NCI-H345 treated with DMSO at 0.1 percent for 48 hours (cell line): ENCODE results near the gene C2CD2L.
"Not testable (repeated sequence)": the region's sequence is repeated elsewhere in the genome, so short reads cannot be mapped to it uniquely, and the experiment has no call there.

Experiments
- DNase-seq: peaks from one replicate; lab custom pipeline; 2025; ENCODE audit not compliant: unreplicated experiment; lab: John Stamatoyannopoulos, UW

The C2CD2L gene

GRCh38 chr11:119113716-119114115 is 6.6 kb downstream of the C2CD2L start:
- no peak for DNase-seq

GRCh38 chr11:119114351-119114750 is 7.2 kb downstream of the C2CD2L start:
- no peak for DNase-seq

- no peak for DNase-seq
Measured at GRCh38 chr11:119115484-119116234, 8.5 kb downstream of the C2CD2L start.

GRCh38 chr11:119116235-119116594 is 9.1 kb downstream of the C2CD2L start:
- no peak for DNase-seq

- no peak for DNase-seq
Measured at GRCh38 chr11:119116601-119117000, 9.5 kb downstream of the C2CD2L start.

- DNase-seq, result no peak
Measured at GRCh38 chr11:119117004-119117706, 10.0 kb downstream of the C2CD2L start.

GRCh38 chr11:119118227-119118626 is 11.1 kb downstream of the C2CD2L start:
- DNase-seq, result no peak

- no peak for DNase-seq
Measured at GRCh38 chr11:119118946-119119345, 11.8 kb downstream of the C2CD2L start.

GRCh38 chr11:119120639-119121007 is 13.5 kb downstream of the C2CD2L start:
- DNase-seq, result no peak

GRCh38 chr11:119121008-119121810 is 14.1 kb downstream of the C2CD2L start, which contains the start of gene HINFP:
Gene HINFP, plus strand, starts transcription at chr11:119121580. Its CDS starts 5,365 bp downstream, at chr11:119126945.
- peak; percentile 99 for DNase-seq

- DNase-seq, result no peak
Measured at GRCh38 chr11:119121811-119122124, 14.6 kb downstream of the C2CD2L start.

- DNase-seq, result no peak
Measured at GRCh38 chr11:119125821-119126220, 18.7 kb downstream of the C2CD2L start.

GRCh38 chr11:119126675-119127268 is 19.6 kb downstream of the C2CD2L start:
- no peak for DNase-seq

GRCh38 chr11:119130662-119131061 is 23.5 kb downstream of the C2CD2L start:
- no peak for DNase-seq

GRCh38 chr11:119134389-119134978 is 27.3 kb downstream of the C2CD2L start:
- DNase-seq, result no peak

- DNase-seq, result not testable (repeated sequence)
Measured at GRCh38 chr11:119139276-119139675, 32.1 kb downstream of the C2CD2L start.

- DNase-seq, result no peak
Measured at GRCh38 chr11:119144825-119145486, 37.8 kb downstream of the C2CD2L start.

- DNase-seq, result no peak
Measured at GRCh38 chr11:119145551-119145950, 38.4 kb downstream of the C2CD2L start.

GRCh38 chr11:119147604-119148333 is 40.6 kb downstream of the C2CD2L start:
- no peak for DNase-seq

- no peak for DNase-seq
Measured at GRCh38 chr11:119148720-119149017, 41.5 kb downstream of the C2CD2L start.
